Stimulated activated CD4-positive, alpha-beta T cell treated with anti-CD3 and anti-CD28 coated beads, Interleukin-1b, Interleukin-23, amount 100 ng/mL, for 48 hours (primary cell): ENCODE results near the gene BRAT1.

Experiments
- DNase-seq: peaks from one replicate; pipeline ENCODE4 v3.0.0-alpha.2; 2020

BRAT1 gene

DNA sequence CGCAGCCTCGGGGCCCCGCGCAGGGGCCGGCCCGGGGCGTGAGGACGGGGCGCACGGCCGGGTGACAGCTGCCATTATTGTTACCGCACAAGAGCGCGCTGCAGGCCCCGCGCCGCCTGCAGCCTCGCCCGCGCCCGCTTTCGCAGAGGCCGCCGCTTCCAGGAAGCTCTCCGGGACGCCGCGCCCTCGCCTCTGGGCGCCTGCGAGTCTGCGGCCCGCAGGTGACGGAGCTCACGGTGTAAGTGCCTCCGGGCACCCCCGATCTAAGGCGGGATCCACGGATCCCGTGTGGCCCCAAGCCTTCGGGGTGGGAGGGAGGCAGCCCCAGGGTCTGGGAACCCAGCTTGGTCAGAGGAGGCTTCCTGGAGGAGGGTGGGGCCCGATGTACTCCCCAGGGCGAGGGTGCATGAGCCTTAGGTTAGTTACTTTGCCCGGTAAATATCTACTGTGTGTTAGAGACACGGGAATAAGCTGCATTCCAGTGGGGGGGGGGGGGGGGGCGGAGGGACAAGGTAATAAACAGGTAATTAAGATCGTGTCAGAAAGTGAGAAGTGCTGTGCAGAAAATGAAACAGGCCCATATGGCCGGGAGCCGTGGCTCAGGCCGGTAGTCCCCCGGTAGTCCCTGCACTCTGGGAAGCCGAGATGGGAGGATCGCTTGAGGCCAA, 4.1 kb upstream of the BRAT1 start:
- DNase-seq = peak; percentile 17

- DNase-seq = peak; percentile 91
Observed at GRCh38 chr7:2558629-2559282, 3.4 kb upstream of the BRAT1 start, which contains the start of gene IQCE. Gene IQCE, plus strand, starts transcription at chr7:2558979. Its CDS starts 203 bp downstream, at chr7:2559182.

DNA sequence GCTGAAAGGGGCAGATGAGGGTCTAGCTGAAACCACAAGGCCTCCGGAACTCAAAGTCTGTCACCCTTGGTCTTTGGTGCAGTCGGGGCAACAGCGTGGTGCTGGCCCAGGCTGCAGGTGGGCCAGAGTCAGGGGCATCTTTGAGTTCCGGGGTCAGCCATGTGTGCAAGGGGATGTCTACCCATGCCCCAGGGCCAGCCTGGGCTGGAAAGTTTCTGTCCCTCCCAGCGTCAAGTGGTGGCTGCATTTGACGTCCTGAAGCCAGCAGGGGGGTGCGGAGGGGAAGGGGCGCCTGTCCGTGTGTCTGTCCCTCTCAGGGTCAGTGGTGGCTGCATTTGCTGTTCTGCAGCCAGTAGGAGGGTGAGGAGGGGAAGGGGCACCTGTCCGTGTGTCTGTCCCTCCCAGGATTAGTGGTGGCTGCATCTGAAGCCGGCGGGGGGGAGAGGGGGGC, 638 bp downstream of the BRAT1 start:
- DNase-seq = no peak

DNA sequence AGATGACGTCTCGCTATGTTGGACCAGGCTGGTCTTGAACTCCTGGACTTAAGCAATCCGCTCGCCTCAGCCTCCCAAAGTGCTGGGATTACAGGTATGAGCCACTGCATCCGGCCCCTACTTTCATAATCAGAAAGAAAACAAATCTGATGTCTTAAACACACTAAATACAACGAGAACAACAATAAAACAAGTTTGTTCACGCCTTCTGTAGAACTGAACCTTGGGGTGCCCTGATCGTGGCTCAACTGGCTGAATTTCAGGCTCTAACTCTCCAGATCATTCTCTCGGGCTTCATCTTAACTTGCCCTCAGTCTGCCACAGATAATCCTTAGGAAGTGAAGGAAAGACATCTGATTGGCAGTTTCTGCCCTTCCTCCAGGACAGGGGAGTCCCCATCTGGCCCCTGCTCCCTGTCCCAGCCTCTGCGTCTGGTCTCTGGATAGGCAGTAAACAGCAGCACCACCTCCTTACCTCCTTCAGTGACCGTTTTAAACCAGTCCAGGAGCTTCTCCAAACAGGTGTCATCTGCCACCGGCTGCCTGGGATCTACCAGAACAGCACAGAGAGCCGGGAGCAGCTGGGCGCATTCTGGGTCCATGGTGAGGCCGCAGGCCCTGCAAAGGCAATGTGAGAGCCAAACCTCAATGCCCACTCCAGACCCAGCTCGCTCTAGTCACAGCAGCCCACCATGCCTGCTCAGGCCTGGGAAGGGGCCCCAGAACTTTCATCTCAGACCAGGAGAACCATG, 1.3 kb downstream of the BRAT1 start:
- no peak for DNase-seq

- DNase-seq = no peak
Observed at GRCh38 chr7:2553108-2553507, 2.2 kb downstream of the BRAT1 start.

DNA sequence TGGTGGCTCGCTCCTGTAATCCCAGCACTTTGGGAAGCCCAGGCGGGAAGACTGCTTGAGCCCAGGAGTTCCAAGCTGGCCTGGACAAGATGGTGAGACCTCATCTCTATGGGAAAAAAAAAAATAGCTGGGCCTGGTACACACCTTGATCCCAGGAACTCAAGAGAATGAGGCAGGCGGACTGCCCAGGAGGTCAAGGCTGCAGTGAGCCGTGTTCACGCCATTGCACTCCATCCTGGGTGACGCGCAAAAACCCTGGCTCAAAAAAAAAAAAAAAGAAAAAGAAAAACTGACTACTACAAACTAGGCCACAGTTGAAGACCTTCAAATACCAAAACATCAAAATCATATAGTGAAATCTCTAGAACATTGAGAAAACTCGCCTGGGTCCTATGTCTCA, 3.9 kb downstream of the BRAT1 start:
- DNase-seq = no peak

GRCh38 chr7:2546776-2547586, 8.3 kb downstream of the BRAT1 start:
- DNase-seq = no peak

DNA sequence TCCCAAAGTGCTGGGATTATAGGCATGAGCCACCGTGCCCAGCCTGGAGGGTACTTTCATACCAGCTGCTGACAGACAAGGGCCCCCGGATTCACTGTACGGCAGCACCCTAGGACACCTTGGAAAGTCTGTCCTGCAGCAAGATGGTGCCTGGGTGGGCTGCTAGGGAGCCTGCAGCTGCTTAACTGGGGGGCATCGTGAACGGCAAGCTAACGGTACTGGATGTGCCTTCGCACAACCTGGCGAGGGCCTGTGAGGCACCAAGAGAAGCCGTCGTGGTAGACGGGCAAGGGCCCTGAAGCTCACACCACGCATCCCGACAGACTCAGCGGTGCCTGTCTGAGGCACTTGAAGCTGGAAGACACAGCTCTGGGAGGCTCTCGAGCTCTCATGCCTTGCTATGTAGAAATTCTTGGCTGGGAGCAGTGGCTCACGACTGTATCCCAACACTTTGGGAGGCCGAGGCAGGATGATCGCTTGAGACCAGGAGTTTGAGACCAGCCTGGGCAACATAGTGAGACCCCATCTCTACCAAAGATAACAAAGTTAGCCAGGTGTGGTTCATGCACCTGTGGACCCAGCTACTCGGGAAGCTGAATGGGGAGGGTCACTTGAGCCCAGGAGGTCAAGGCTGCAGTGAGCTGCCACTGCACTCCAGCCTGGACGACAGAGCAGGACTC, 9.4 kb downstream of the BRAT1 start:
- DNase-seq = no peak

DNA sequence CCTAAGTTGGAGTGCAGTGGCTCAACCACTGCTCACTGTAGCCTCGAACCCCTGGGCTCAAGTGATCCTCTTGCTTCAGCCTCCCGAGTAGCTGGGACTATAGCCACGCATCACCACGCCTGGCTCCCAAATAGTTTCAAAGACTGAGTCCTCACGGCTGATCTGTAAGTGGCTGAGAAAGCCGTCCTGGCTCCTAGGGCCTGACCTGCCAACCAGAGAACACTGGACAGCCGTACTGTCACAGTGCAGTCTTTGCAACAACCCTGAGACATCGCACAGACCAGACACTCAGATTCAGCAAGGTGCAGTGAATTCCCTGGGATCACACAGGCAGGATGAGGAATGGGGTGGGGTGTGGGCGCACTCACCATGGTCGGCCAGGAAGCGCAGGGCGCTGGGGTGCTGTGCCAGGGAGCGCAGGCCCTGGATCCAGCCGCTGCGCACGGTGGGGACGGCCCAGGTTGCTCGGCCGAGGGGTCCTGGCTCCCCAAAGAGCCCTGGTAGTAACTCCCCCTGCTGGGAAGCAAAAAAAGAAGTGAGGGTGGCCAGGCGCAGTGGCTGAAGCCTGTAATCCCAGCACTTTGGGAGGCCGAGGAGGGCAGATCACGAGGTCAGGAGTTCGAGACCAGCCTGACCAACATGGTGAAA, 10.7 kb downstream of the BRAT1 start:
- DNase-seq = no peak

DNA sequence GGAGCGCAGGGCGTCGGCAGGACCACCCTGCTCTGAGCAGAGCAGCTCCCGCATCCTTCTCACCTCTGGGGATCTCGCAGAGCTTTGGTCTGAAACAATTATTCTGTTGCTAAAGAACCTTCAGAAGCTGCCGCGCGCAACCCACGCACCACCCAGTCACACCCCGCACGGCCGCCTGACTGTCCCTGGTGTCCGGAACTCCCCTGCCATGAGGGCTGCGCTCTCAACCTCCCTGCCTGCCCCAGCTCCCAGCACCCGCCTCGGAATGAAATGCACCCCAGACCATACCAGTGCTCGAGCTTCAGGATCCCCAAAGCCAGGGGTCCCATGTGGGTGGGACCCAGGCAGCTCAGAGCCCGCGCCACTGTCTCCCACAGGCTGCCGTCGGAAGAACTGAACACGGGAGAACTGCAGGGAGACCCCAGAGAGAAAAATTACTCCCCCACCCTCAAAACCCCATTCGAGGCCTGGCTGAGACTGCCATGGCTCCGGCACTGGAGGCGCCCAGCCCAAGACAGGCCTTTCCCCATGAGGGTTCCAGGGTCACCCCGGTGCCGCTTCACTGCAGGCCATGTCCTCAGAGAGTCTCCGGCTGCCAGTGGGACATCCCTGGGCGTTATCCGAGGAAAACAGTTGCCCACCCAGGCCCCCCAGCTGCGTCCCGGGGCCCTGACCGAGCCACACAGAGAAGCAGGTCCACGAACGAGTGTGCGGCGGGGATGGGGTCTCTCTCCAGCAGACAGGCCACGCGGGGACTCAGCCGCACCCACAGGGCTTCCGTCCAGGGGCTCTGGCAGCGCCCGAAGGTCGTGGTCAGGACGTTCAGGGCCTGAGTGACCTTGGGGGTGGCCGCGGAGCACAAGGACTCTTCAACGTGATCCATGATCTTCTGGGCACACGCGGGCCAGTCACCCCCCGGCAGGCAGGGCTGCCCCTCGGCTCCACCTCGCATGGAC, 12.1 kb downstream of the BRAT1 start:
- DNase-seq = no peak

DNA sequence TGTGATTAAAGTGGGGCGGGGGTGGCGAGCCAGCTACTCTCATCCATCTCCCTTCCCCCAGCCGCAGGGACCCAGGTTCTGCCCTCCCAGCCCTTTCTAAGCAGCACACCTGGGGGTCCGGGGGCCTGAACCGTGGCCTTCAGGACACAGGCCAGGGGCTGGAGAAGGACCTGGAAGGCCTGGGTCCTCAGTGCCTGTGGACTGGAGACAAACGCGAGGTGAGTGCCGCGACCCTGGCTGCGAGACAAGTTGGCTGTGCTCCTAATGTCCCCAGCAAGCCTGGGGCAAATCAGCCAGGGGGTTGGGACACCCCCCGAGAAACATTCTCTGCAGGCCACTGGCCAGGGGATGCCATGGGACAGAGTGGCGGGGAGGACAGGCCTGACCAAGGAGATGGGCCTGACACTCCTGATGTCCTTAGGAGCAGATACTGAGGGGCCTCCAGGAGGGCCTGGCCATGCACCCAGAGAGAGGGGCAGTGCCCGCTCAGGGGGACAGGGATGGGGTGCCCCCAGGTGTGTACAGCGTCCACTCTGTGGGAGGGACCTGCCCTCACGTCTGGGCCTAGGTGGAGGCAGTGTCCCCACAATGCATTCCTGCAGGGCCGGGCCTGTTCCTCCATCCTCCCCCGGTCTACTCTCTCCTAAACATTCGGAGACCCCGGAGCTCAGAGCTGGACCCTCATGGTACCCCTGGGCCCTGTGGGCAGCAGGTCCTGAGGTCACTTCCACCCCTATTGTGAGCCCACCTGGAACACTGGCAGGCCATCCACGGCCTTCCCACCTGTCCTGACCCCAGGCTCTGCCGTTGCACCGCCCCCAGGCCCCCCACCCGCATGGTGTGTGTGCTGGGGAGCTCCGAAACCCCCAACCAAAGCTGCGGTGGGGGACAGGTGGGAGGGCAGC, 13.1 kb downstream of the BRAT1 start:
- DNase-seq = no peak

DNA sequence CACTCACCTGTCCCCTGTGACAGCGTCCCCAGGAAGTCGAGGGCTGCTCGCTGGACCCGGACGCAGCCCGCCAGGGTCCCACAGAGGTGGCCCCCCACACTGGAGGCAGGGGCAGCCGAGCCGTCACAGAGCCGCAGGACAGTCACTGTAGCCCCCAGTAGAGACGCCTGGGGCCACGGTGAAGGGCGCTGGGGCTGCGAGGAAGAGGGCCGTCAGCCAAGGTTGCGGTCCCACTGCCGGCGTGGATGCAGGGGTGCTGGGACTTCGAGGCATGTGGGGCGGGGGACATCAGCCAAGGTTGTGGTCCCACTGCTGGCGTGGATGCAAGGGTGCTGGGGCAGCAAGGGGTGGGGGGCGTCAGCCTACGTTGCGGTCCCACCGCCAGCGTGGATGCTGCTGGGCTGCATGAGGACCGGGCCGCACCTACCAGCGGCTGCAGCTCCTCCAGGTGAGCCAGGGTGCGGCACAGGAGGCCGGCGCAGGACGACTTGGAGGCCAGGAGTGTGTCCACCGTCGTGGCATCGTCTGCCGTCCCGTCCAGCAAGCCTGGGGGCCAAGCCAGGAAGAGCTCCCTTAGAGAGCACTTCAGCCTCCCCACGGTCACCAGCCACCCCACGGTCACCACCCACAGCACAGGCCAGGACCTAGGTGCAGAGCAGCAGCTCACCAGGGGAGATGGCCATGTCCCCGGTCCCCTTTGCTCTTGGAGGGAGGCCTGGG, 13.9 kb downstream of the BRAT1 start:
- DNase-seq = no peak

GRCh38 chr7:2540641-2541051, 14.7 kb downstream of the BRAT1 start:
- no peak for DNase-seq

DNA sequence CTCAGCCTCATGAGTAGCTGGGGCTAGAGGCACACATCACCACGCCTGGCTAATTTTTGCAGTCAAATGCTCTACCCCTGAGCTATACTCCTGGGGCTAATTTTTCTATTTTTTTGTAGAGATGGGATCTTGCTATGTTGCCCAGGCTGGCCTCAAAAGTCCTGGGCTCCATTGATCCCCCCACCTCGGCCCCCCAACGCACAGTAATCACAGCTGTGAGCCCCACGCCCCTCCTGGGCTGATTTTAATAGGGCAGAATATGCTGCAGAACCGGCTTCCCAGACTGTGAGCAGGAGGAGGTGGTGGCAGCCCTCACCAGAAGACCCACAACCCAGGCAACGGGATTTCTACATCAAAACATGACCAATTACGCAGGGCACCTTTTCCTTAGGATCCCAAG, 15.2 kb downstream of the BRAT1 start:
- DNase-seq = no peak

GRCh38 chr7:2539031-2539911, 16.1 kb downstream of the BRAT1 start:
- DNase-seq = no peak

DNA sequence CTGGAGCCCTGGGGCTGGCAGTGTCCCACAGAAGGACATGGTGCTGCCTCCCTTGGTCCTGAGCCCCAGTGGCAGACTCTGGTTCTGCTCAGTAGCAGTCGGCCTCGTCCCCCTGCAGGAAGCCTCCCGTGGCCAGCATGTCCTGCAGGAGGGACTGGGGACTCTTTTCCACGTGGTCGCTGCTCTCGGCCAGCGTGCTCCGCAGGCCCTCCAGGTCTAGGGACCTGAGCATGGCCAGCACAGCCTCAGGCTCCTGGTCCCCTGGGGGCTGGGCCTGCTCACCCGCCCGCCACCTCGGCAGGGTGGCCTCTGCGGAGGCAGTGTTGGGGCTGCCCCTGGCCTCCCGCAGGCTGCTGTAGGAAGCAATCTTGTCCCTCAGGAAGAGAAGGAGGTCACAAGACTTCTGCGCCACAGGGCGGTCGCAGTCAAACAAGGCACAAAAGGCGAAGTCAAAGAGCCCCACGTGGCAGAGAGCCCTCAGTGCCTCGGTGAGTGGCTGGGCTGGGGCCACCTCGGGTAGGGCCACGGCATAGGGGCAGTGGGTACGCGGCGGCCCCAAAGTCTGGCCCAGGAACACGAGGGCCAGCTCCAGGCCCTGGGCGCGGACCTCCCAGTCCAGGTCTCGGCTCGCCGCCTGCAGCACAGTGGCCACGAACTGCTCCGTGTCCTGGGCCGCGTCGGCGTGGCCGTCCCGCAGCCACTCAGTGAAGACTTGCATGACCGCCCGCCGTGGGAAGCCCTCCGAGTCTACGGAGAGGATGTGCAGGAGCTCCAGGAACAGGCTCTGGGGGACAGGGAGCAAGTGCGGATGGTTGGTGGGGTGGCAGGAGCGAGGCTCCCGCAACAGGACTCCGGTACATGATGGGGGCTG, 17.1 kb downstream of the BRAT1 start:
- no peak for DNase-seq
